ENCODE measurements around the gene KRT77.
"Not testable (repeated sequence)": the region's sequence is repeated elsewhere in the genome, so short reads cannot be mapped to it uniquely, and the experiment has no call there.

Gene KRT77

DNA sequence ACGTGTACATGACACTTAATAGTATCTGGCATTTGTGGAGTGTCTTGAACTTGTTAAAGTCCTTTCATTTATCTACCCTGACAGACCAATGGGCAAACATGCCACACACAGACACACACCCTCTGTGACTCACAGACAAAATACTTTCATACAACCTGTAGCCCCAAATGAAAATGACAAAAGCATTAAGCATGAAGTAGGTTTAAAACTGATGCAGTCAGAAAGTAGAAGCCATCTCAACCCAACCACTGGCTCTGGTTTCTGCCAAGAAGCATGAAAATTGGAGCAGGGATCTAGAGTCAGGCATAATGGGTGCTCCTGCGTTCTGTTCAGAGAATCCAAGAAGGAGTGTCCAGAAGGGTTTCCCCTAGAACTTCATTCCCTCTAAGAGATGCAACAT, 23.1 kb upstream of the KRT77 start:
- H3K36me3 ChIP-seq (ENCODE audit: control insufficient read depth, insufficient read depth, low read length), result no peaks in the 10 kb centered on the region
- WGBS (ENCODE audit: insufficient coverage, insufficient read length), result no CpG with 5 or more reads among the region's 2 CpGs
- no peak overlapping the region for H3K4me3 ChIP-seq (ENCODE audit: low read length)
- no peaks in the 10 kb centered on the region for H3K9me3 ChIP-seq (ENCODE audit: control insufficient read depth, insufficient read depth, low read length)
- H3K27ac ChIP-seq (ENCODE audit: low read length), result no peak overlapping the region
- DNase-seq (ENCODE audit: low read depth, low spot score), result no peak
- H3K27me3 ChIP-seq (ENCODE audit: control insufficient read depth, insufficient read depth, low read length), result no peaks in the 10 kb centered on the region; the same call in 1 of the 2 replicates
- no peaks in the 10 kb centered on the region for H3K4me1 ChIP-seq (ENCODE audit: control insufficient read depth, insufficient read depth, low read length)

DNA sequence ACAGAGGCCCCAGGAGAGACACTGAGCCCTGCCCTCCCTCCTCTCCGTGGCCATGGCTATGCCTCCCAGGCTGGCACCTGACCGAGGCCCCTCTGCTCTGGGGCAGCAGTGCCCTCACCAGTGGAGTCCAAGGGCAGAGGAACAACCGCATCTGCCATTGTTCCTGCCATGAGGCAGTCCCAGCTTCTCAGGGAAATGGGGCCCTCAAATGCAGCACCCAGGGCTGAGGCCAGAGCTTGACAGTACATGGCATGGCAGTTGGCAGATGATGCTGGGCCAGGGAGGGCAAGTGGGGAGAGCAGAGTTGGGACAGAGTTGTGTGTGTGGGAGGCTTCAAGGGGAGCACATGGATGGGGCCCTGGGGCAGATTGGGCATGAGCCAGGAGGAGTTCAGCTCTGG, 21.1 kb upstream of the KRT77 start:
- H3K27ac ChIP-seq (ENCODE audit: low read length), result no peak overlapping the region
- H3K9me3 ChIP-seq (ENCODE audit: control insufficient read depth, insufficient read depth, low read length), result no peaks in the 10 kb centered on the region
- H3K4me3 ChIP-seq (ENCODE audit: low read length), result no peak overlapping the region
- H3K4me1 ChIP-seq (ENCODE audit: control insufficient read depth, insufficient read depth, low read length), result no peaks in the 10 kb centered on the region
- H3K27me3 ChIP-seq (ENCODE audit: control insufficient read depth, insufficient read depth, low read length), result no peaks in the 10 kb centered on the region; the same call in 1 of the 2 replicates
- no peaks in the 10 kb centered on the region for H3K36me3 ChIP-seq (ENCODE audit: control insufficient read depth, insufficient read depth, low read length)
- no peak for DNase-seq (ENCODE audit: low read depth, low spot score)
- WGBS (ENCODE audit: insufficient coverage, insufficient read length), result no CpG with 5 or more reads among the region's 3 CpGs

DNA sequence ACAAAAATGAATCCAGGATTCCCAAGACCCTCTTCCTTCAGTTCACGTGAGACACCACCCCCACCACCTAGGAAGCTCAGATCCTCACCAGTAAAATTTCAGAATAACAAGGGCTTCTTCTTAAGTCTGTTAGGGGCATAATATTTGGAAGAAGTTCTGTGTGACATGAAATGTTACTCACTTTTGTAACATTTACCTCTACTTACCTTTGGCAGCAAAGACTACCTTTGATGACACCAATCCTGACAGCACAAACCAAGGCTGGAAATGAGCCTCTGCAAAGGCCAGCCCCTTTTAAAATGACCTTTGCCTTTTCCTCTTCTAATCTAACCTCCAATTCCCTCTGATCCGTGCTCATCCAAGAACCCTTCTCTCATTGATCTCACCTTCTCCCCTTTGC, 19.4 kb upstream of the KRT77 start:
- Histone ChIP-seq H3K9me3 (ENCODE audit: control insufficient read depth, insufficient read depth, low read length) (no peaks in the 10 kb centered on the region), H3K36me3 (ENCODE audit: control insufficient read depth, insufficient read depth, low read length) (no peaks in the 10 kb centered on the region), H3K4me1 (ENCODE audit: control insufficient read depth, insufficient read depth, low read length) (no peaks in the 10 kb centered on the region), H3K27ac (ENCODE audit: low read length) (no peak overlapping the region), H3K27me3 (ENCODE audit: control insufficient read depth, insufficient read depth, low read length) (no peaks in the 10 kb centered on the region; the same call in 1 of the 2 replicates), H3K4me3 (ENCODE audit: low read length) (no peak overlapping the region)
- WGBS (ENCODE audit: insufficient coverage, insufficient read length), result no CpG with 5 or more reads among the region's 2 CpGs
- no peak for DNase-seq (ENCODE audit: low read depth, low spot score)

DNA sequence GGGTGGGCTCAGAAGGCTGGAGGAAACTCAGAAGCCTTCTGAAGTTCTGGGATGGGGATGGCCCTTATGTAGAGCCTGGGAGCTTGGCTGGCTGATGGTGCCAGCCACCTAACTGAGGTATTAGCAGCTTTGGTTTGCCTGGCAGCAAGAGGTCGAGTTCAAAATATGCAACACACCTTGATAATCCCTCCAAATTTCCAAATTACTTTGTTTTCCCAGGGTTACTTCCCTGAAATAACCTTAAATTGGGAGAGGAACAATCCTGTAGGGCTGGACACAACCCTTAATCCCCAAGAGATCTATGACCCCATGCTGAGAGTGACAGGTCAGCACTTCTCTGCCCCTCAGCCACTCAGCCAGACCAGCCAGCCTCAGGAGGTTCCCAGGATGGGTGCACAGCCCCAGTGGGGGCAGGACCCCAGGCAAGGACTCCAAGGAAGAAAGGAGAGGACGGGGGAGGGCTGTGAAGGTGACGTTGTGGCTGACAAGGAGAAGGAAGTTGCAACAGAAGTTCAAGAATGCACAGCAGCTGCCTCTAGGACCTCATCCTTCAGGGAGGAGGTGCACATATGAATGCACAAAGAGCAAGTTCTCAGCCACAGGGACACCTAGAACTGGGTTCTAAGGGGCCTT, 18.6 kb upstream of the KRT77 start:
- no peaks in the 10 kb centered on the region for H3K36me3 ChIP-seq (ENCODE audit: control insufficient read depth, insufficient read depth, low read length)
- H3K4me3 ChIP-seq (ENCODE audit: low read length), result no peak overlapping the region
- H3K4me1 ChIP-seq (ENCODE audit: control insufficient read depth, insufficient read depth, low read length), result no peaks in the 10 kb centered on the region
- no peaks in the 10 kb centered on the region for H3K9me3 ChIP-seq (ENCODE audit: control insufficient read depth, insufficient read depth, low read length)
- no CpG with 5 or more reads among the region's 3 CpGs for WGBS (ENCODE audit: insufficient coverage, insufficient read length)
- no peaks in the 10 kb centered on the region; the same call in 1 of the 2 replicates for H3K27me3 ChIP-seq (ENCODE audit: control insufficient read depth, insufficient read depth, low read length)
- DNase-seq (ENCODE audit: low read depth, low spot score), result no peak
- H3K27ac ChIP-seq (ENCODE audit: low read length), result no peak overlapping the region

DNA sequence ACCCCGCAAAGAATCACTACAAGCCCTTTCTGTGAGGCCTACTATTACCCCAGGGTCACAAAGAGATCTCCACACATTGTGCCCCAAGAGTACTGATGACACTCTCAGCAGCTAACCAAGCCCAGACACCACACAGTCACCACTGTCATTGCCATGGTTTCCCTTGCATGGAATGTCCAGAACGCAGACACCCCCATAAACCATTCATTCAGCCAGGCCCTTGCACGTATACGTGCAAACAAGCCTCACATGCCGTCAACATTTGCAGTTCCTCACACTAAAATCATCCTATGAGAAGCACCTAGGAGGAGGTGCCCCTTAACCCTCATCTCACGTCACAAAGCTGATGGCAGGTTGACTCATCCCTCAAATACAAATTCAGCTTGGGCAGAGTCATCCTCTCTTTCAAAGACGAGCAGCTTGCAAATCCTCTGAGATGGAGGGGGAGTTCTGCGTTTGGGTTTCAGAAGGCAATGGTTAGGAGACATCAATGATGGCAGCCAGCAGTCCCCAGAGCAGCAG, 17.1 kb upstream of the KRT77 start:
- no peaks in the 10 kb centered on the region for H3K27me3 ChIP-seq (ENCODE audit: control insufficient read depth, insufficient read depth, low read length)
- DNase-seq (ENCODE audit: low read depth, low spot score), result no peak
- WGBS (ENCODE audit: insufficient coverage, insufficient read length), result no CpG with 5 or more reads among the region's 8 CpGs
- no peaks in the 10 kb centered on the region for H3K9me3 ChIP-seq (ENCODE audit: control insufficient read depth, insufficient read depth, low read length)
- H3K4me3 ChIP-seq (ENCODE audit: low read length), result no peak overlapping the region
- no peak overlapping the region for H3K27ac ChIP-seq (ENCODE audit: low read length)
- H3K4me1 ChIP-seq (ENCODE audit: control insufficient read depth, insufficient read depth, low read length), result no peaks in the 10 kb centered on the region
- no peaks in the 10 kb centered on the region for H3K36me3 ChIP-seq (ENCODE audit: control insufficient read depth, insufficient read depth, low read length)

DNA sequence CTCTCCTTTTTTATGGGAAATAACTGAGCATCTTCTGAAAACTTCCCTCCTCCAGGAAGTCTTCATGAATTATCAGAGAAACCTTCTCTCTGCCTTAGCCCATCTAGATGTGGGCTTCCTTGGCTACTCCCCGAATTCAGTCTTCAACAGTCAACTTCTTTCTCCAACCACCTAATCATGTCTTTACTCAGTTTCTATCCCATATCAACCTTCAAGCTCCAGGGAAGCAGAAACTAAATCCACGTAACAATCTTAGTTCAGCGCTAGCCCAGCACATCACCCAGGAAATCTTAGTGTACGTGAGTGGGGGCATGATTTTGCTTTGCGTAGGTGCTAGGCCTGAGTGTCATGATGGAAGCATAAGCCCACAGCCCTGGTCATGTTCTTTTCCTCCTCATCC, 12.7 kb upstream of the KRT77 start:
- Histone ChIP-seq H3K36me3 (ENCODE audit: control insufficient read depth, insufficient read depth, low read length) (no peaks in the 10 kb centered on the region), H3K27me3 (ENCODE audit: control insufficient read depth, insufficient read depth, low read length) (peaks cover 10% of the 10 kb centered on the region; the same call in 1 of the 2 replicates)
- no CpG with 5 or more reads among the region's 5 CpGs for WGBS (ENCODE audit: insufficient coverage, insufficient read length)

DNA sequence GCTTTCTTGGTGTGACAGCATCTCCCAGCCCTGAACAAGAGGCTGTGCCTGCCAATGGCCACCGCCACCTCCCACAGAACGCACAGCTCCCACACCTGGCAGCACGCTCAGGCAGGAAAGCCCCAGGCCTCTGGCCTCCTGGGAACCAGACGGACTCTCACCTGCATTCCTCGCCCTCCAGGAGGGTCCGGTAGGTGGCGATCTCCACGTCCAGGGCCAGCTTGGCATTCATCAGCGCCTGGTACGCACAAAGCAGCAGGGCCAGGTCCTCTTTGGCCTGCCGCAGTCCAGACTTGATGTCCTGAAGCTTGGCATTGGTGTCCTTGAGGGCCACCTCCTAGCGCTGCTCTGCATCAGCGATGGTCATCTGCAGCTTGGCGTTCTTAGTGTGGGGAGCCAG, 12.1 kb upstream of the KRT77 start:
- peaks cover 10% of the 10 kb centered on the region; the same call in 1 of the 2 replicates for H3K27me3 ChIP-seq (ENCODE audit: control insufficient read depth, insufficient read depth, low read length)
- no peaks in the 10 kb centered on the region for H3K9me3 ChIP-seq (ENCODE audit: control insufficient read depth, insufficient read depth, low read length)
- no peak for DNase-seq (ENCODE audit: low read depth, low spot score)
- no peak overlapping the region for H3K4me3 ChIP-seq (ENCODE audit: low read length)
- no CpG with 5 or more reads among the region's 14 CpGs for WGBS (ENCODE audit: insufficient coverage, insufficient read length)
- H3K27ac ChIP-seq (ENCODE audit: low read length), result no peak overlapping the region
- no peaks in the 10 kb centered on the region for H3K36me3 ChIP-seq (ENCODE audit: control insufficient read depth, insufficient read depth, low read length)
- peaks cover 2% of the 10 kb centered on the region; the same call in 1 of the 2 replicates for H3K4me1 ChIP-seq (ENCODE audit: control insufficient read depth, insufficient read depth, low read length)

More for the DNA sequence above, 12.7 kb upstream of the KRT77 start:
- no peaks in the 10 kb centered on the region for H3K9me3 ChIP-seq (ENCODE audit: control insufficient read depth, insufficient read depth, low read length)
- H3K4me3 ChIP-seq (ENCODE audit: low read length), result no peak overlapping the region
- no peak for DNase-seq (ENCODE audit: low read depth, low spot score)
- H3K27ac ChIP-seq (ENCODE audit: low read length), result no peak overlapping the region
- peaks cover 2% of the 10 kb centered on the region; the same call in 1 of the 2 replicates for H3K4me1 ChIP-seq (ENCODE audit: control insufficient read depth, insufficient read depth, low read length)

DNA sequence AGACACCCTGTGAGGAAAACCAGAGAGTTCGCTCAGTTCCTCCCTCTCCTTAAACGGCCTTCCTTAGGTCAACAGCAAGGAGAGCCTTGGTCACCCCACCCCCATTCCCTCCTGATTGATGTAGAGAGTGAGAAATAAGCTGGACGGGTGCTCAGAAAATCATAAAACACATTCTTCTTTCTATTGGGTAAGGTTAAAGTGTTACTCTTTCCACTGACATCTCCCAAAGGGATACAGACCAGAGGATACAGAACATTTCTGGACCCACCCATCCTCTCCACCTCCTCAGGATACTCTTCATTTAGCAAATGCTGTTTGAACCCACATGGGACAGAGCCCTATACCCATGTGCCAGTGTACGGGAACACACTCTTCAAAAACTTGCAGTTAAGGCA, 11.6 kb upstream of the KRT77 start:
- DNase-seq (ENCODE audit: low read depth, low spot score), result no peak
- Histone ChIP-seq H3K9me3 (ENCODE audit: control insufficient read depth, insufficient read depth, low read length) (no peaks in the 10 kb centered on the region), H3K4me3 (ENCODE audit: low read length) (no peak overlapping the region), H3K27ac (ENCODE audit: low read length) (no peak overlapping the region), H3K36me3 (ENCODE audit: control insufficient read depth, insufficient read depth, low read length) (no peaks in the 10 kb centered on the region), H3K4me1 (ENCODE audit: control insufficient read depth, insufficient read depth, low read length) (peaks cover 2% of the 10 kb centered on the region; the same call in 1 of the 2 replicates), H3K27me3 (ENCODE audit: control insufficient read depth, insufficient read depth, low read length) (peaks cover 10% of the 10 kb centered on the region; the same call in 1 of the 2 replicates)
- WGBS (ENCODE audit: insufficient coverage, insufficient read length), result no CpG with 5 or more reads among the region's 4 CpGs

DNA sequence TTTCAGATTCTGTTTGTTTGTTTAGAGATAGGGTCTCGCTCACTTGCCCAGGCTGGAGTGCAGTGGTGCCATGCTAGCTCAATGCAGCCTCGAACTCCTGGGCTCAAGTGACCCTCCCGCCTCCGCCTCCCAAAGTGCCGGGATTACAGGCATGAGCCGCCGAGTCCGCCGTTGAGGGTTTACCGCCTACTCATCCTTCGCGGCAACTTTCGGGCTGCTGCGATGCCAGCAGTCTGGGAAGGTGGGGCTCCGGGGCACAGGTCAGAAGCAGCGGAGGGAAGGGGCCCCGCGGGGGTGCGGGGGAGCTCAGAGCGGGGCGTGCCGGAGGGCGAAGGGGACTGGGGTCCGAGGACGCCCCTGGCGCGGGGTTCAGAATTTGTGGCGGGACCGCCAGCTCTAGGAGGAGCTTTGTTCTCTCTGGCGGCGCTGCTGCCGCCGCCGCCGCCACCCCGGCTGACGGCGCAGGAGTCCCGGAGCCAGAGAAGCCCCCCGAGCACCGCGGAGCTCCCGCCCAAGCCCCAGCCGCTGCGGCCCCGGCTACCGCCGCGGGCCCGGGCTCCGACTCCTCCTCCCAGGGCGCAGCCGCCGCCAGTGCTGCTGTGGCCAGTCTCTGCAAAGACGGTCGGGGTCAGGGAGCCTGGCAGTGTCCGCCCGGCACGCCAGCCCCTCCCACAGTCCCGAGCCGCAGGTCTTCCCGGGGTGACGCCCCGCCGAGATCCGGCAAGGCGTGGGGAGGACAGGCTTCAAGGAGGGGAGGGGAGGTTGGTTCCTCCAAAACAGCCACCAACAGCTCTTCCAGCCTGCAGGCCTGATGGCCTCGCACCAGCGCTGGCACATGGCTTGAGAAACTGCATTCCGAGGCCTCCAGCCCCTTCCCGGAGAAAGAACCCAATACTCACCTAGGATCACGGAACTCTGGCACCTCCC, 10.9 kb upstream of the KRT77 start:
- DNase-seq (ENCODE audit: low read depth, low spot score), result no peak
- H3K27me3 ChIP-seq (ENCODE audit: control insufficient read depth, insufficient read depth, low read length), result peaks cover 10% of the 10 kb centered on the region; the same call in 1 of the 2 replicates

DNA sequence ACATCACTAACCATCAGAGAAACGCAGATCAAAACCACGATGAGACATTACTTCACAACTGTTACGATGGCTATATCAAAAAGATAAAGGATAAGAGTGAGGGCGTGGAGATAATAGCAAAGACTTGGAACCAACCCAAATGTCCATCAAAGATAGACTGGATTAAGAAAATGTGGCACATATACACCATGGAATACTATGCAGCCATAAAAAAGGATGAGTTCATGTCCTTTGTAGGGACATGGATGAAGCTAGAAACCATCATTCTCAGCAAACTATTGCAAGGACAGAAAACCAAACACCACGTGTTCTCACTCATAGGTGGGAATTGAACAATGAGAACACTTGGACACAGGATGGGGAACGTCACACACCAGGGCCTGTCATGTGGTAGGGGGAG, 8.8 kb upstream of the KRT77 start:
- not testable (repeated sequence) for H3K4me1 ChIP-seq (ENCODE audit: control insufficient read depth, insufficient read depth, low read length); DNase-seq (ENCODE audit: low read depth, low spot score); H3K27ac ChIP-seq (ENCODE audit: low read length); H3K9me3 ChIP-seq (ENCODE audit: control insufficient read depth, insufficient read depth, low read length); H3K36me3 ChIP-seq (ENCODE audit: control insufficient read depth, insufficient read depth, low read length); H3K4me3 ChIP-seq (ENCODE audit: low read length)
- H3K27me3 ChIP-seq (ENCODE audit: control insufficient read depth, insufficient read depth, low read length), result peaks cover 10% of the 10 kb centered on the region; the same call in 1 of the 2 replicates
- no CpG with 5 or more reads among the region's 6 CpGs for WGBS (ENCODE audit: insufficient coverage, insufficient read length)

More for the DNA sequence above, 10.9 kb upstream of the KRT77 start:
- Histone ChIP-seq H3K4me1 (ENCODE audit: control insufficient read depth, insufficient read depth, low read length) (peaks cover 2% of the 10 kb centered on the region; the same call in 1 of the 2 replicates), H3K4me3 (ENCODE audit: low read length) (peak overlapping the region; percentile 4; the same call in 1 of the 2 replicates), H3K9me3 (ENCODE audit: control insufficient read depth, insufficient read depth, low read length) (no peaks in the 10 kb centered on the region), H3K27ac (ENCODE audit: low read length) (no peak overlapping the region), H3K36me3 (ENCODE audit: control insufficient read depth, insufficient read depth, low read length) (no peaks in the 10 kb centered on the region)
- no CpG with 5 or more reads among the region's 72 CpGs for WGBS (ENCODE audit: insufficient coverage, insufficient read length)

Measured in iPS DF 6.9 (cell line).